SIG-M5 treated with dmso at 0.1 percent for 504 hours (cell line): ENCODE measurements around the gene HOXC11.

Source experiments
- DNase-seq: peaks from one replicate; lab custom pipeline; 2025; ENCODE audit not compliant: unreplicated experiment; lab: John Stamatoyannopoulos, UW

Gene HOXC11

DNA sequence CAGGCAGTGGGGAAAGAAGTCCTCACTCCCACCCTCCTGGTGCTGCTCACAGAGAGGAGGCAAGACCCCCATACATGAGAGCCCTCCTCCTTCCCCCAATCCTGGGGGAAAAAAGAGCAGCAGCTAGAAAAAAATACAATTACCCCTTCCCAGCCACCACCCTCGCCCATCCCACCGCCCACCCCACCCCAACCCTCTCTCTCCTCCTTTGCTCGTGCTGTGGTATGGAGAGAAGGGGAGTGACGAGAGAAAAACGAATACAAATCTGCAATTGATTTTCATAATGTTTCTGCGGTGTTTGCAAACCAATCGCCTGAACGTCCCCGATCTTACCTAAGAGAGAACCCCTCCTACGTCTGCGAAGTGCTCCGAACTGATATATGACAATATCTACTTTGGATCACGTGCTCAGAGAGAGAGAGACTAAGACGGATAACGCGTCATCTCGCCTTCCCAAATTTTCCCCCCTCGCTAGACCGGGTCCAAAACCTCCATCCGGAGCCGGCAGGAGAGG is at the start of gene HOXC11:
Gene HOXC11 (plus strand): TSS at position 405 of the 514 bp plus-strand sequence. CDS start 116 bp downstream, outside the sequence.
- no peak for DNase-seq

DNA sequence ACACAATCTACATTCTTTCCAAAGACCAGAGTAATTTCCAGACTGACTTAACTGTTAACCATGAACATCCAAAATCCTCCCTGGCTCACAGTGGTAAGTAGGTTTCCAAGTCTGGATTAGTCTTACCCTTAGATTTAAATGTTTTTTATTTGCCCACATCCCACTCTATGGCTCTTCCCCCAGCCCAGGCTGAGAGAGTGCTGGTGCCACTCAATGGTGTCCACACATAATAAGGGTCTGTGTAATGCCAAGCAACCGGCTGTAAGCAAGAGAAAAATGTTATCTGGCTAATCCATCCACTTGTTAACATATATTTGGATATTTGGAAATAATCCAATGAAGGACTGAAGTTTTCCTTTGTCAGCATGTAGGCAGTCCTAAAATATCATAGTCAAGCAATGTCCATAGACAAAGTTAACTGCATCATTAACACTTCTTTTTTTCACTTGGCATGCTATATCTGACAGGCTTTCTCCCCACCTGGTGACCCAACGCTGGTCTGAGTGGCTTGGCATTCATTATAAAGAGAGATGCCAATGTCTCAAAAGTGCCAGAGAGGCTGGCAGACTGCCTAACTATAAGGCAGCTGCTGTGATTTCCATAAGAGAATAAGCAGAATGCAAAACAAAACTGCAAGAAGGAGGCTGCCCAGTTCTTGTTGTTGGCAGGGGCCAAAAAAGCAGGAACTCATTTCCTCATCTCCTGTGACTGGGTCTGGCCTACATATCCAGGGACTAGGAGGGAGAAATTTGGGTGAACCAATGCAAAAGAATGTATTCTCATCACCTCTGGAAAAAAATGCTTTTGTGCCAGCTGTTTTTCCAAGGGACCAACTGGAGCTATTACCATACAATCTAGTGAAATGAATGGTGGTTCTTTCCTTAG is 48.2 kb upstream of the HOXC11 start:
- DNase-seq, result no peak

DNA sequence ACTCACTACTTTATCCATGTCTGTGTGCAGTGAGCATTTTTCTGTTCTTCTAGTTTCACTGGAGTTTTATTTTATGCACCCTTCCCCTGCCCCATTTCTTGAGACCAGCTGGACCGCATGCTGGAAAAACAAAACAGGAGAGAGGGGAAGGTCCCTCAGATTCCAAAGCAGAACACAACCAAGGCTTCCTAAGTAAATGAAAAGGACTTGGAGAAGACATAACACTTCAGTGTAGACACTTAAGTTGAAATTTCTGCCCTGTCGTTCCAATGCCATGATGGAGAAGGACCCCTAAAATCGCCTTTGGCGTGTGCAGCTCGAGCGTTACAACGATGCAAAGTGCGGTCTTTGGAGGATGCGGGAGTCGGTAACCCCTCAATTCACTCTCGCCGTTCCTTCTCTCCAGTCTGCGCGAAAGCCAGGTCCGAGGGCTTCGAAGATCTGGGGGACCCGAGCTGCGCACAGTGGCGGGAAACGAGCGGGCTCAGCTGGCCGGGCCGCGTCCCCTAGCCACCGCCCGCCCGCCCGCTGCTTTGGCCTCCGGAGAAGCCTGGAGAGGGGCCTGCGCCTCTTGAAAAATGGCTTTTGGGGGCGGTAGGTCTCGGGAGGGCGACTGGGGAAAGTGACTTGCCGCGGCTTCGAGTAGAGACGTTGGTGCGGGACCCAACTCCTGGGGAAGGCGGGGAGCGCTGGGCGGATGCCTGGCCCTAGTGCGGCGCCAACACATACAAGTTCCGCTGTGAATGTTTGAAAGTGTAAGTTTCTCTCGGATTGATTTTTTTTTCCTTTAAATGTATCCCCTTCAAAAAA is 45.5 kb upstream of the HOXC11 start:
- no peak for DNase-seq

DNA sequence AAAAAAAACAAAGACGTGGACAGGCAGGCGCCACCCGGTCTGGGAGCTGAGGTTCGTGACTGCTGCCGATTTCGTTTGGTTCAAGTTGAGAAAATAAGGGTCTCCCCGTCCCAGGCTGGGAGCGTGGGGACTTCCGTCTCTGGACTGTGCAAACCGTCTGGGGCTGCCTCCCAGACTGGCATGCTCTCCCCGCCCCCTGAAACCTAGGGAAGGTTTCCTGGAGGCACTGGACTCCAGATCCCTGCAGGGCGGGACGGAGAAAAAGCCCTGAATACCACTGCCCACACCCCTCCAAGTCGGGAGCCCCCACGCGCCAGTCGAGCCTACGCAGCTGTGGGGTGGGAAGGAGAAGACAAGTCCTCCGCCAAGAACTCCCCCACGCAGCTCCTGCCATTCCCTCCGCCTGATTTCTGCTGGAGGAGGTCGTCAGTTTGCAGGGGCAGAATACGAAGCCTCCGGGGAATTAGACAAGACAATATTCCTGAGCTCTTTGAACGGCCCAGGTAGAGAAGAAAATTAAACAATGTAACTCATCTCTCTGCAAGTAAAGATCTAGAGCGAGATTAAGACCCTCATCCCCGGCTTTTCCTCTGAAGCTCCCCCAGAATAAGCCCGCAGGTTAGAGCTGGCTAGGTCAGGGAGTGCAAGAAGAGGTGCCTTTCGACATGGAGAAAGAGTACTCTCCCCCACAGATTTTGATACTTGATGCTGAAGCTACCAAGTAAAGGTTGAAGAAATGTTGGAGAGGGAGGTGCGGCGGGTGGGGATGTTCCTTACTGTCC is 44.7 kb upstream of the HOXC11 start:
- DNase-seq, result no peak

DNA sequence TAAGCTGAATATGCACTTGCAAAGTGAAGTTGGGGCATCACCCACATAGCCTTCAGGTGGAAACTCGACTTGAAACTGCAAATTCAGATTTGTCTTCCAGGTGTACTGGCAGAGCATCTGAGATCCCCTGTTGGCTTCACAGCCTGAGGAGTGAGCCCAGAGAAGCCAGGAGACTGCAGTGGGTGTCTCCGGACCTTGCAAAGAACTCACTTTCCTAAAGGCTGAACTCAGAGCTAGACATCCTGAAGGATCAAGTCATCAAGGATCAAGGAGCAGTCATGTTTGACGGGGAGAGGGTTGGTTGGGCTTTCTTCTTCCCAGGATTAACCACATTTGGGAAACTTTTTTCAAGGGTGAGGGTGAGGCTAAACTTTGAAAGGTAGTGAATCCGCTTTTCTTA is 43.4 kb upstream of the HOXC11 start:
- DNase-seq, result no peak

DNA sequence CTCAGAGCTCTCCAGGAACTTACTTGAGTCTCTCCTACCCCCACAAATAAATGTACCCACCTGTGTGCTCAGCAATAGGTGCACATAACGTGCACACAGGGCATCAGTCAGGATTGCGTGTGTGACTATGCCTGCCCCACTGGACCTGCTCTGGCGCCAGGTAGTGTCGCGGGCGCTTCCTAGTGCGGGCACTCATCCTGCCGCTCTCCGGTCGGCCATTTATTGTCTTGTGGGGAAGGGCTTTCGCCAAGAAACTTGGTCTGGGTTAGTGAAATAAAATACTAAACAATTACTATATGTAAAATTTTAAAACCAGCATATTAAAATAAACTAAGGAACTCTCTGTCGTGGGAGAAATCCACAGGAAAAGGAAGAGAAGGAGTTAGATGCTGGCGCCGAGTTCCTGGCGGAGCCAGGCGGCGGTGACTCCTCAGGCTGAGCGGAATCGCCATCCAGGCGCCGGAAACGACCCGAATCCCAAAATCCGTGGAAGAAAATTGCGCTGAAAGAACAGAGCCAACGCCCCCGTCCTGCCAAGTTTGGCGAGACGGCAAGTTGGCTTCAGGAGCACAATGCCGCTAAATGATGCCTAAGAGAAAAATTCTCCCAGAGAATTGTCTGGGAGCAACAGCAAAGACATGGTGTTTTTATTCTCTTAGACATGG is 42.2 kb upstream of the HOXC11 start:
- no peak for DNase-seq

DNA sequence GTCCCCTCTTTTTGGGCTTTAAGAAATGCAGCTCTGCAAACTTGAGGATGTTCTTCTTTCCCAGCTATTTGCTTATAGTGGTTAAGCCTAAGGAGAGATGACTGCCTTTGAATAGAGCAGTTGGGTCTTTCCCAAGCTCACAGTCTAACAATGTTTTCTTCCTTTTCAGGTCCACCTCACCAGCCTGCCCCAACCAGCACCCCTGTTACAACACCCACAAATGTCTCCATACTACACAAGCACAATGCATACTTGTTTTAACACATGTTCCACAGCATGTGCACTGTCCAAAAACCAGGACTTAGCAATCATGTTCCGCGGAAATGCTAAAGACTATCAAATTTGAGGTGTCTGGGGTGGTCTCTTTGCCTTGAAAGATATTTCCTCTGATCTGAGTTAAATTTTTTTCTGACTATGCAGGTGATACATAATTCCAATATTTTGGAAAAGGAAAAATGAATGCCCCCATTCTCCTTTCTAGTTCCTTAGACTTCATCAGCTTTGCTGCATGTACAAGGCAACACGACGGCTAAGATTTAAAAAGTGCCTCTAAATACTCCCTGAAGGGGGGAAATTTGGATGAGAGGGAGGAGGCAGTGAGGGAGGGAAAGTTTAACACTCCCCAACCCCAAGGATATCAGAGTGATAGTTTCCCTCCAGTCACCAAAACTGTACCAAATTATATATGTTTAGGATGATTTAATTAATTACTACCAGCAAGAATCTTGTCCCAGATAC is 40.9 kb upstream of the HOXC11 start:
- no peak for DNase-seq

DNA sequence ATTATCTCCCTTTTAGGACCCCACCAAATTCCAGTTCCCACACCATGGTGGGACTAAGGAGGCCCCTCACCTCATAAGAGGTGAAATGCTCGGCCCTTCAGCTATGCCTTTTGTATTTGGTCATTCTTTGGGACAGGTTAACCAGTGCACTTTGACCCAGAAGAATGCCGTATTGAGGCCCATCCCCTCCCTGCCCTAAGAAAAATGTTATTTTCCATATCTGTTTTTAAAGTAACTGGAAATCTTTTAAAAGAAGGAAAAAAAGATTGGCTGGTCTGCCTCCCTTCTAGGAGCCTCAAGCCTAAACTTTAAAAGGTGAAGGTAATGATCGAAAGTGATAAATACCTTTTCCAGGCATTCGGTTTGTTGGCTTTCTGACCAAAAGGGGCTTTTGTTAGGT is 40.0 kb upstream of the HOXC11 start:
- DNase-seq, result no peak

DNA sequence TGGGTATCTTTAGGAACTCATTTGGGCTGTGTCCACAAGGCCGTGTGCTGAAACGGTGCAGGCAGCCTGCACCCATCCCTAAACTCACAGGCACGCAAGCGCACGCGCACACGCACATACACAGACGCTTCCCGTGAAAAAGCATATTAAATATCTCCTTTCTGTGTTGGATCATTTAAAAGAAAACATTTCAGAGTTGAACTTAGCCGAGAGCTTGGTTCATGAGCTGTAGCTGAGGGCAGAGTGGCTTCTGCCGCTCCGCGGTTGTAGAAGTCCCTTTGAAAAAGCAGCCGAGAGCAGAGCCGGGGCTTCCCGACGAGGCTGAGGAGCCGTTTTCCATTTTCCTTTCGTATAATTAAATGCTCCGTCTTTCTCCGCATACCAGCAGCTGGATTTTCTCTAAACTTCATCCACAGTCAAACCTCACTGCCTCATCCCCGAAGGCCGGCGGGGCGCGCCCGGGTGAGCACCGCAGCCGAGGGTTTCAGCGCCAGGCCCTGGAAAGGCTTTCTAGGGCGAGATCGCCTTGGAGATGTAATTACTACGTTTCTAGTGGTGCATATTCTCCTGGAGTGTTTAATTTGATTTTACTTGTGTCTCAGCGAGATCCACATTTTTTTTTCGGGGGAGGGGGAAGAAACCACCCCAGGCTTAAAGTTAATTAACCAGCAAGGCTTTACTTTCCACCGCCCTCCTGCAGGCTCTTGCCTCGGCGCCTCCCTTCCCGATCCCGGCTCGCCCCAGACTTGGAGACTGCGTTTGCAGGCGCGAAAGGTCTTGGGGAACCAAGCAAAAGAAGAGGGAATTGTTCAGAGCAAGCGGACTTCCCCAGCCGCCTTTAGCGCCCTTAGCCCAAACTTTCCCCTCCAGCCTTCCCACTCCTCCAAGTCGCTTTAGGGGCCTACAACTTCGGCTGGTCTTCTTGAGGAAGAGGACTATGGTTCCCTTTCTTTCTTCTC is 37.3 kb upstream of the HOXC11 start:
- no peak for DNase-seq

DNA sequence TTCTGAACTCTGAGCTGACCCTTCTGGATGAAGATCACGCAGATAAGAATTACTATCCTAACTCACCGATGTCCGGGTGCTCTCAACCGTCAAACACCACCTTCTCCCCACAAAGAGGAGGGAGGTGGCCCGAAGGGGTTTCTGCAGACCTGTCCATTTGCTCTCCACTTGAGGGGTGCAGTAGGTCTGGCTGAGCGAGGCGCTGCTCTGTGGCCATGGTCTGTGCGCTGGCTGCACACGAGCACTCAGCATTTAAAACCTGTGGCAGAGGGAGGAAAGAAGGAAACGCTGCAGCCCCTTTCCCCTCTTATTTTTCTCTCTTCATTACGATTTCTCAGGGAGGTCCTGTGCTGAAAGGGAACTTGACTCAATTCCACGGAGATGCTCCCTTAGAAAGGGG is 35.8 kb upstream of the HOXC11 start:
- no peak for DNase-seq

DNA sequence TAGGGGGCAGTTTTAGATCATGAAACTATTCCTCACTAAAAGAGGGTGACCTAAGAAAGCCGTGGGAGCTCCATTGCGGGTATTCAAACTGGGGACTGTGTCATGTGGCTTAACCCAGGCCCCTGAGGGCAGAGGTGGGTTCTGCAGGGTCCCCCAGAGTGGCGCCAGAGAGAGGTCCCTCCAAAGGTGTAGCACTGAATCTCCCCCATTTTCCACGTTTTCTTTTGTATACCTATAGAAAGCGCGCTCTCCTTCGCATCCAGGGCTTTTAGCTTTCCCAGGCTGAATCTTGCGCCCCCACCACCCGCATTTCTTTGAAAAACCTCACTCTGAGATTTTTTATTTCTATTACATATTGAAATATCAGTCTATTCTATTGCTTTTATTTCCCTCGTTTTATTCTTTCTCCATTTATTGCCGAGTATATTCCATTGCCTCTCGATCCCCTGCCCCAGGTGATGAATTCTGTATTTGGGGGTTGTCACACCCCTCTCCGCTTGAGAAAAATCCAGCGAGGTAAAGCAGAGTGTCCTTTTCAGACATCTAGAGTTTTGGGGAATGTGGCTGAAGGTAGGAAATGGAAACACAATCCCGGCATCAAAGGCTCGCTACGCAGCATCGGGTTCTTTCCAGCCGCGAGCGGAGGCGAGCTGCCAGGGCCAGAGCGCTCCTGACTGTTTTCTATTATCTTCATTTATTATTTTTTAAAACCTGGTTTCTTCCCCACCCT is 35.2 kb upstream of the HOXC11 start:
- DNase-seq, result no peak

DNA sequence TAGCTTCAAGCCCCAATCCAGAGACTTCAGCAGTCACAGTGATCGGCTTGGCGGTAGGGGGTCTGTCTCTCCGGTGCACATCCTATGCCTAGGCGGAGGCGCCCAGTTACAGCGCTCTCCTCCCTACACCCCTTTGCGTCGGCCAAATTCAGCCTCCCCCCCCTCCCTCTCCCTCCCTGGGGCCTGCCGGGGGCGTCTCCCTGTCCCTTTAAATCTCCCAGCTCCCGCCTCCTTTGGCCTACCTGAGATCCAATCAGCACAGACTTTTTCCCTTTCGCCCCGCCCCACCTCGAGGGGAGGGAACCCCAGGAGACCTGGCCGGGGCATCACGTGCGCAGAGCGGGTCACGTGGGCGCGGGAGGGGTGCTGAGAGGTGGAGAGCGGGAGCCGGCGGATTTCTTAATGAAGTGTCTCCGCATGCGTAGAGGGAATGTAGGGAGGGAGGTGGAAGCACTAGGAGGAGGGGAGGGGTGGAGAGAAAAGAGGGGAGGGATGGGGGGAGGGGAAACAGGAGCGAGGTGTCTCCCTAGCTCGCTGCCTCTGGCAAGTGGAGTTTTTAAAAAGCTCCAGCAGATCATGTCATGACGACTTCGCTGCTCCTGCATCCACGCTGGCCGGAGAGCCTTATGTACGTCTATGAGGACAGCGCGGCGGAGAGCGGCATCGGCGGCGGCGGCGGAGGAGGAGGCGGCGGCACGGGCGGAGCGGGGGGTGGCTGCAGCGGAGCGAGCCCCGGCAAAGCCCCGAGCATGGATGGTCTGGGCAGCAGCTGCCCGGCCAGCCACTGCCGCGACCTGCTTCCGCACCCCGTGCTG is 34.4 kb upstream of the HOXC11 start, which contains the start of gene HOXC13:
Gene HOXC13 (plus strand): TSS at position 506 of the 815 bp plus-strand sequence. CDS start 76 bp downstream, at position 582.
- peak; percentile 78 for DNase-seq

DNA sequence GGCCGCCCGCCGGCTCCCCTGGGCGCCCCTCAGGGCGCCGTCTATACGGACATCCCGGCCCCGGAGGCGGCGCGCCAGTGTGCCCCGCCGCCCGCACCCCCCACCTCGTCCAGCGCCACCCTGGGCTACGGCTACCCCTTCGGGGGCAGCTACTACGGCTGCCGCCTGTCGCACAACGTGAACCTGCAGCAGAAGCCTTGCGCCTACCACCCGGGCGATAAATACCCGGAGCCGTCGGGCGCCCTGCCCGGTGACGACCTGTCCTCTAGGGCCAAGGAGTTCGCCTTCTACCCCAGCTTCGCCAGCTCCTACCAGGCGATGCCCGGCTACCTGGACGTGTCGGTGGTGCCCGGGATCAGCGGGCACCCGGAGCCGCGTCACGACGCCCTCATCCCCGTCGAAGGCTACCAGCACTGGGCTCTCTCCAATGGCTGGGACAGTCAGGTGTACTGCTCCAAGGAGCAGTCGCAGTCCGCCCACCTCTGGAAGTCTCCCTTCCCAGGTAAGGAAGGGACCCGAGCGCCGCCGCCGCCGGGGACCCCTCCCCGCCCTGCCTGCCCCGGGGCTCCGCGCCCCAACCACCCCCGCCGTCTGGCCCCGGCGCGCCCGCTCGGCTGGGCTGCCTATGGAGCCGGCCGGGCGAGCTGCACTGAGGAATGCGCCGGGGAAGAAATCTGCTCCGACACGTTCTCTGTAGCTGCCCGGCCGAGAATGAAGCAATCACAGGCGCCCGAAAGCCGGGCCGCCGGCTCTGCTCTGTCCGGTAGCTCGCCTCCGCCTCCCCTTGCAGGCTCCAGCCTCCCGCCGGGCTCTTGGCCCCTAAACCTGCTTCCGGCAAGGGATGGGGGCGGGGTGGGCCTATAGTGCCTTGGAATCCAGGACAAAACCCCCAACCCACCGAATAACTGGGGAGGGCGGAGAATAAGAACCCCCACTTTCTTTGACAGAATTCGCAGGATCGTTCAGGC is 33.5 kb upstream of the HOXC11 start:
- DNase-seq, result no peak

DNA sequence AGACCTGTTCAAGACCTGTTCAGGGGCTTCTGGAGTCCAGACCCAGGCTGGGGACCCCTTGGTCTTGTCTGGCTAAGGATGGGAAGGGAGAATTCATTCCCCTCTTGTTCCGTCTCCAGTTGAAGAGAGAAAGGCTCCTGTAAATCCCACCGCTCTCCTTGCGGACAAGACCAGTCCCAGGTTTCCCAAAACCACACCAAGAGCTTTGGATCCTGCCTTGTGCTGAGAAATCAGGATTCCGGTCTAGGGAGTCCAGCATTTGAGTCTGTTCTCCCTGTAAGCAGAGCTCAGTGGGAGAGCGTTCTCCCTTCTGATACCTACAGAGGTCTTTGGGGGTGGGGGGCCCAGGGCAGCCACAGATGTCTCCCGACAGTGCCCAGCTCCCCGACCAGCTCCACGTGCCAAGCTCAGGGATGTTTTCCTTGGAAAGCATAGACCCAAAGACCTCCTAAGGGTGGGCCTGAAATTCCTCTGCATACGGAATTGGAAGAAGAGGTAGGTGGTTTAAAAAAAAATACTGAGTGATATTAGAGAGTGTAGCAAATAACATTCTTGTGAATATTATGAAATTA is 32.4 kb upstream of the HOXC11 start:
- no peak for DNase-seq

DNA sequence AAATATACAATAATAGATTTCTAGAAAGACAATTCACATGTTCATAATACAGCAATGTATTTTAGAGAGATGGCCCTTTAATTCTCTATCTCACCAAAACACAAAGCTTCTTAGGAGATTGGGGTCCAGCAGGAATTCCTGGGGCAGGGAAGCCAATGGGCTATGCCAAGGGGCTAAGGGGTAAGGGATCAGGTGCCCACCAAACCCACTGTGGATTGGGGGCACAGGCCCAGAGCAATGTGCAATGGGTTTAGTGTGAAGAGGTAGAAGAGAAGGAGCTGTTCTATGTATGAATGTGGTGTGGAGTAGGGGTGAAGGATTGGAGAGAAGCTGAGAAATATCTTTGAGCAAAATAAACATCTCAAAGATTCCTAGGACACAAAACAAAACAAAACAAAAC is 31.7 kb upstream of the HOXC11 start:
- no peak for DNase-seq

DNA sequence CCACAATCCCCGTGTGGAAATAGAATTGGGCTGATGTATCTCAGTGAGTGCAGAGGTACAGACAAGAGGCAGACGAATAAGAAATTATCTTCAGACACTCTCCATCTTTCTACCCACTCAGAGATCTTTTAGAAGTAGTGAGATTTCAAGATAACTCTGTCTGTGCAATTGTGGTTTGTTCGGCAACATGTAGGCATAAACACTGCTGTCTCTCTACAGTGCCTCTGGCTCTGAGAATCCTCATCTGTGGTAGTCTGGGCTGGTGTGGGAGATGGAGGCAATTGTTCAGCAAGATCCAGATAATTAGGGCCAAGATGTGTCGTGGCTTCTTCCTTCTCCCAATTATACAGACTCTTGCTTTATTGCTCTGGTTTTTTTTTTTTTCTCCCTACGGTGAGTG is 31.2 kb upstream of the HOXC11 start:
- DNase-seq, result no peak
